SHP77 treated with DMSO at 0.1 percent for 48 hours (cell line): ENCODE results near the gene KCNK17.
"Not testable (repeated sequence)": the region's sequence is repeated elsewhere in the genome, so short reads cannot be mapped to it uniquely, and the experiment has no call there.

Source experiments
- DNase-seq: peaks from one replicate; lab custom pipeline; 2025; lab: John Stamatoyannopoulos, UW

The KCNK17 gene

GRCh38 chr6:39302011-39302410 lies 12.2 kb downstream of the KCNK17 start:
- DNase-seq, result no peak

GRCh38 chr6:39301606-39302005 lies 12.6 kb downstream of the KCNK17 start:
- no peak for DNase-seq

GRCh38 chr6:39300739-39301138 lies 13.5 kb downstream of the KCNK17 start:
- DNase-seq, result no peak

GRCh38 chr6:39298061-39298460 lies 16.2 kb downstream of the KCNK17 start:
- no peak for DNase-seq

GRCh38 chr6:39296745-39297640 lies 17.2 kb downstream of the KCNK17 start:
- DNase-seq, result no peak

GRCh38 chr6:39295611-39296011 lies 18.6 kb downstream of the KCNK17 start:
- DNase-seq, result no peak

GRCh38 chr6:39294899-39295298 lies 19.3 kb downstream of the KCNK17 start:
- no peak for DNase-seq

- no peak for DNase-seq
Observed at GRCh38 chr6:39294133-39294532, 20.1 kb downstream of the KCNK17 start.

GRCh38 chr6:39292637-39293036 lies 21.6 kb downstream of the KCNK17 start:
- DNase-seq, result no peak

GRCh38 chr6:39289490-39289889 lies 24.7 kb downstream of the KCNK17 start:
- no peak for DNase-seq

- DNase-seq, result no peak
Observed at GRCh38 chr6:39287601-39288000, 26.6 kb downstream of the KCNK17 start.

- not testable (repeated sequence) for DNase-seq
Observed at GRCh38 chr6:39286596-39286995, 27.6 kb downstream of the KCNK17 start.

GRCh38 chr6:39282774-39283173 lies 31.4 kb downstream of the KCNK17 start:
- DNase-seq, result no peak

- no peak for DNase-seq
Observed at GRCh38 chr6:39281312-39281980, 32.8 kb downstream of the KCNK17 start.

GRCh38 chr6:39280247-39280731 lies 33.9 kb downstream of the KCNK17 start:
- DNase-seq, result no peak

- DNase-seq, result no peak
Observed at GRCh38 chr6:39279539-39279938, 34.7 kb downstream of the KCNK17 start.

GRCh38 chr6:39276379-39276995 lies 37.7 kb downstream of the KCNK17 start:
- no peak for DNase-seq

- no peak for DNase-seq
Observed at GRCh38 chr6:39274903-39275302, 39.3 kb downstream of the KCNK17 start.

GRCh38 chr6:39274471-39274870 lies 39.7 kb downstream of the KCNK17 start:
- DNase-seq, result no peak

- DNase-seq, result no peak
Observed at GRCh38 chr6:39273406-39273821, 40.8 kb downstream of the KCNK17 start.

- no peak for DNase-seq
Observed at GRCh38 chr6:39269961-39270360, 44.3 kb downstream of the KCNK17 start.

- no peak for DNase-seq
Observed at GRCh38 chr6:39268721-39269120, 45.5 kb downstream of the KCNK17 start.

GRCh38 chr6:39268171-39268570 lies 46.0 kb downstream of the KCNK17 start:
- no peak for DNase-seq
